K562 (cell line): Measurements from ENCODE around the gene TTC21A. TPM values are rescaled to one million over a fixed set of nuclear protein-coding genes. Genes with fewer than 3 reads are reported as not detected.

Experiments
- ATAC-seq: fragments of 200-7000 bp; cut with Tn5 transposase; 3 replicates; pipeline ENCODE4 v1.9.1; 2020; ENCODE audit warnings: moderate library complexity
- BruUV-seq: library from RNA; stranded (reverse); fragments of 400-500 nt; replicated peaks from 2 replicates; lab custom pipeline; 2021; lab: Mats Ljungman, UMichigan
- CTCF ChIA-PET: fragments of 300-600 bp; formaldehyde crosslinking; extraction: SDS; loops from one replicate; lab custom pipeline; 2021; ENCODE audit warnings: low intra/inter-chr PET ratio; lab: Yijun Ruan, JAX
- POLR2A ChIA-PET: fragments of 300-600, 350-650 bp; sonication (Branson Sonifier 250); formaldehyde crosslinking; extraction: SDS; loops from one replicate; lab custom pipeline; 2021; ENCODE audit warnings: antibody characterized with exemption, inconsistent platforms; lab: Yijun Ruan, JAX
- DNase-seq, 4 experiments: peaks; one replicate each; pipeline versions ENCODE4 v3.0.0 to v3.0.0-alpha.2; 2011 to 2018; ENCODE audit warnings: low spot score in 3 of 4, mixed read lengths in 3 of 4; ENCODE audit errors: extremely low read depth in 1 of 4
- FAIRE-seq: peaks from 2 replicates; lab custom pipeline; 2011; peaks lifted over from hg19 to GRCh38; lab: Jason Lieb, UNC
- H2AFZ ChIP-seq: 2 replicates; pipeline ENCODE4 v1.6.0; 2011; ENCODE audit warnings: low read depth, low read length, control low read depth, inconsistent platforms
- H3K27ac ChIP-seq: fragments of 200-600 bp; 3 replicates; pipeline ENCODE4 v1.8.0; 2011; ENCODE audit warnings: low read depth, mild to moderate bottlenecking, control low read depth, inconsistent platforms, low read length, moderate library complexity, mixed read lengths; ENCODE audit errors: extremely low read depth
- H3K27me3 ChIP-seq, 2 experiments: fragments of 300-600 bp in 1 of 2; 2 replicates in 1 of 2; 3 replicates in 1 of 2; pipeline versions ENCODE4 v1.6.0 to v1.8.0; 2011; ENCODE audit warnings: inconsistent platforms in 2 of 2, low read length in 2 of 2, mild to moderate bottlenecking in 1 of 2, mixed read lengths in 1 of 2, moderate library complexity in 1 of 2; ENCODE audit not compliant: control insufficient read depth in 2 of 2, insufficient read depth in 2 of 2
- H3K36me3 ChIP-seq: fragments of 300-600 bp; 3 replicates; pipeline ENCODE4 v1.8.0; 2011; ENCODE audit warnings: mild to moderate bottlenecking, low read length, inconsistent platforms; ENCODE audit not compliant: control insufficient read depth, insufficient read depth
- H3K4me1 ChIP-seq, 2 experiments: fragments of 200-600 bp in 1 of 2; replicated peaks in 1 of 2; 2 replicates in 1 of 2; 3 replicates in 1 of 2; pipeline versions ENCODE4 v1.5.1 to v1.8.0; 2011; ENCODE audit warnings: inconsistent platforms in 2 of 2, low read length in 2 of 2, mild to moderate bottlenecking in 1 of 2, mixed read lengths in 1 of 2, moderate library complexity in 1 of 2; ENCODE audit not compliant: control insufficient read depth in 2 of 2, insufficient read depth in 2 of 2
- H3K4me2 ChIP-seq: 2 replicates; pipeline ENCODE4 v1.6.1; 2011; ENCODE audit warnings: low read length, control low read depth, inconsistent platforms, mixed read lengths; ENCODE audit not compliant: insufficient read depth
- H3K4me3 ChIP-seq: fragments of 200-600 bp; sonication (generic), shearing (Covaris generic); 2 replicates; pipeline ENCODE4 v1.5.1; 2016; ENCODE audit warnings: control low read depth, inconsistent platforms
- H3K79me2 ChIP-seq: fragments of 200-600 bp; 3 replicates; pipeline ENCODE4 v1.8.0; 2011; ENCODE audit warnings: low read length, inconsistent platforms; ENCODE audit not compliant: control insufficient read depth, insufficient read depth
- H3K9ac ChIP-seq, 2 experiments: 2 replicates each; pipeline versions ENCODE4 v1.6.0 to v1.6.1; 2011; ENCODE audit warnings: low read depth in 2 of 2, low read length in 2 of 2, control low read depth in 1 of 2, inconsistent platforms in 1 of 2, mild to moderate bottlenecking in 1 of 2, mixed read lengths in 1 of 2; ENCODE audit not compliant: insufficient read depth in 1 of 2
- H3K9me1 ChIP-seq: one replicate; pipeline ENCODE4 v1.6.0; 2011; ENCODE audit warnings: inconsistent platforms, mild to moderate bottlenecking, low read length, moderate library complexity; ENCODE audit not compliant: control insufficient read depth, insufficient read depth
- H3K9me3 ChIP-seq: replicated peaks from 2 replicates; pipeline ENCODE4 v1.5.1; 2011; ENCODE audit warnings: low read depth, low read length, inconsistent platforms; ENCODE audit not compliant: control insufficient read depth, insufficient read depth
- H4K20me1 ChIP-seq: replicated peaks from 2 replicates; pipeline ENCODE4 v1.6.1; 2011; ENCODE audit warnings: low read length, inconsistent platforms, mixed read lengths; ENCODE audit not compliant: control insufficient read depth, insufficient read depth
- ETV5 ChIP-seq: sonication (generic); formaldehyde crosslinking; IDR thresholded peaks from 2 replicates; pipeline ENCODE4 v1.4.0; 2020; ENCODE audit warnings: low read depth, mild to moderate bottlenecking, missing genetic modification reagents
- EZH2 ChIP-seq: IDR thresholded peaks from 2 replicates; pipeline ENCODE4 v1.6.1; 2012; ENCODE audit warnings: low read depth, mild to moderate bottlenecking, inconsistent platforms, low read length, borderline replicate concordance
- GATA2 ChIP-seq: sonication (generic); formaldehyde crosslinking; IDR thresholded peaks from 2 replicates; pipeline ENCODE4 v1.4.0; 2020; ENCODE audit warnings: mild to moderate bottlenecking, missing genetic modification reagents
- KAT8 ChIP-seq: fragments of 450-650 bp; IDR thresholded peaks from 2 replicates; pipeline ENCODE4 v1.6.1; 2016; ENCODE audit warnings: low read depth, mild to moderate bottlenecking
- MYC ChIP-seq, 2 experiments: fragments of 250-450 bp in 1 of 2; sonication (Bioruptor Pico) in 1 of 2; IDR thresholded peaks; 2 replicates each; pipeline versions ENCODE4 v1.5.1 to v1.6.1; 2012 to 2021; ENCODE audit warnings: low read depth in 2 of 2, borderline replicate concordance in 1 of 2, improper control_type of control experiment in 1 of 2, low read length in 1 of 2, mild to moderate bottlenecking in 1 of 2, moderate library complexity in 1 of 2
- NONO ChIP-seq, 2 experiments: fragments of 200-400 bp in 1 of 2; fragments of 450-650 bp in 1 of 2; formaldehyde crosslinking in 1 of 2; IDR thresholded peaks; 2 replicates each; pipeline ENCODE4 v1.6.1; 2017; ENCODE audit warnings: low read depth in 2 of 2, mild to moderate bottlenecking in 2 of 2, moderate library complexity in 2 of 2, low read length in 1 of 2
- PCBP2 ChIP-seq: fragments of 200-400 bp; formaldehyde crosslinking; IDR thresholded peaks from 2 replicates; pipeline ENCODE4 v1.6.1; 2018; ENCODE audit warnings: low read length, low read depth, mild to moderate bottlenecking, moderate library complexity; ENCODE audit not compliant: poor library complexity, severe bottlenecking
- PYGO2 ChIP-seq: fragments of 450-650 bp; IDR thresholded peaks from 2 replicates; pipeline ENCODE4 v1.6.1; 2016; ENCODE audit warnings: mild to moderate bottlenecking, missing genetic modification characterization, moderate library complexity, missing compliant biosample characterization
- RBBP5 ChIP-seq: fragments of 200-600 bp; sonication (generic); IDR thresholded peaks from 2 replicates; pipeline ENCODE4 v1.6.1; 2012; ENCODE audit warnings: borderline replicate concordance, mild to moderate bottlenecking, low read length, control low read depth, inconsistent platforms; ENCODE audit not compliant: insufficient read depth, poor library complexity, severe bottlenecking
- RBM15 ChIP-seq: fragments of 200-400 bp; formaldehyde crosslinking; IDR thresholded peaks from 2 replicates; pipeline ENCODE4 v1.6.1; 2018; ENCODE audit warnings: mild to moderate bottlenecking, low read length, moderate library complexity; ENCODE audit not compliant: insufficient read depth
- SRSF9 ChIP-seq: fragments of 200-400 bp; formaldehyde crosslinking; IDR thresholded peaks from 2 replicates; pipeline ENCODE4 v1.6.1; 2017; ENCODE audit warnings: low read depth, low read length, borderline replicate concordance
- WGBS: fragments of 100-300 bp; shearing (Covaris generic); methylation state at CpG from one replicate; pipeline ENCODE4 v1.1.6; 2016; ENCODE audit warnings: low coverage, mixed read lengths; ENCODE audit not compliant: insufficient coverage; ENCODE audit errors: missing lambda C conversion rate; 5-methylcytosine and 5-hydroxymethylcytosine counted together
- in situ Hi-C: fragments of 300-500 bp; cut with MboI; formaldehyde crosslinking; loops from 4 replicates; pipeline ENCODE4 v1.15.0; 2018; ENCODE audit warnings: inconsistent platforms, mixed read lengths
- intact Hi-C: fragments of 100-400 bp; cut with micrococcal nuclease; formaldehyde crosslinking; loops from 2 replicates; pipeline ENCODE4 v1.14.2; 2022
- polyA plus RNA-seq, 8 experiments: library from polyadenylated mRNA; depleted of rRNA in 4 of 8; stranded (reverse) in 5 of 8; unstranded in 3 of 8; fragments of >200 nt; fragmentation: Nextera tagmentation in 2 of 8; fragmentation: Illumina TruSeq in 1 of 8; extraction: Ambion mirVana in 2 of 8; extraction: Trizol in 1 of 8; gene quantifications; 2 replicates each; pipeline versions ENCODE4 v1.2.1 to v1.2.3, GENCODE V29; 2011 to 2014; ENCODE audit warnings: inconsistent platforms in 1 of 8, missing spikeins in 1 of 8
- total RNA-seq, 7 experiments: library from RNA; depleted of rRNA in 6 of 7; stranded (reverse); fragments of >200 nt in 6 of 7; fragmentation: Illumina TruSeq in 2 of 7; extraction: Trizol in 2 of 7; gene quantifications; 2 replicates each; pipeline versions ENCODE4 v1.2.1 to v1.2.3, GENCODE V29; 2011 to 2021; ENCODE audit warnings: low replicate concordance in 1 of 7
- TF ChIP-seq, protein P1 (sequence below), 2 experiments: fragments of 450-650 bp; IDR thresholded peaks; 2 replicates each; pipeline ENCODE4 v1.6.1; 2016
- TF ChIP-seq, protein P2 (sequence below): fragments of 250-450 bp; sonication (Bioruptor Pico); IDR thresholded peaks from 2 replicates; pipeline ENCODE4 v1.4.0; 2020; ENCODE audit warnings: borderline replicate concordance
- TF ChIP-seq, protein P3 (sequence below): fragments of 250-450 bp; sonication (Bioruptor Pico); IDR thresholded peaks from 2 replicates; pipeline ENCODE4 v1.4.0; 2020; ENCODE audit warnings: mild to moderate bottlenecking, moderate library complexity, borderline replicate concordance

TTC21A gene
- total and polyA plus RNA-seq, 9 of the 15 experiments (the other 6 are each of a cell fraction or from before 2014, with no cell fraction given) = 0.22 to 1.4 (median 0.70) TPM

- TF ChIP-seq, protein P1, sequence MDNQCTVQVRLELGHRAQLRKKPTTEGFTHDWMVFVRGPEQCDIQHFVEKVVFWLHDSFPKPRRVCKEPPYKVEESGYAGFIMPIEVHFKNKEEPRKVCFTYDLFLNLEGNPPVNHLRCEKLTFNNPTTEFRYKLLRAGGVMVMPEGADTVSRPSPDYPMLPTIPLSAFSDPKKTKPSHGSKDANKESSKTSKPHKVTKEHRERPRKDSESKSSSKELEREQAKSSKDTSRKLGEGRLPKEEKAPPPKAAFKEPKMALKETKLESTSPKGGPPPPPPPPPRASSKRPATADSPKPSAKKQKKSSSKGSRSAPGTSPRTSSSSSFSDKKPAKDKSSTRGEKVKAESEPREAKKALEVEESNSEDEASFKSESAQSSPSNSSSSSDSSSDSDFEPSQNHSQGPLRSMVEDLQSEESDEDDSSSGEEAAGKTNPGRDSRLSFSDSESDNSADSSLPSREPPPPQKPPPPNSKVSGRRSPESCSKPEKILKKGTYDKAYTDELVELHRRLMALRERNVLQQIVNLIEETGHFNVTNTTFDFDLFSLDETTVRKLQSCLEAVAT (IDR thresholded peaks at IDR 0.05) = no peak
- TF ChIP-seq PYGO2 (tag) (no peak), MYC (IDR thresholded peaks at IDR 0.05; ENCODE audit: low read depth, low read length) (no peak), MYC (CRISPR knock-in tag; IDR thresholded peaks at IDR 0.05; ENCODE audit: borderline replicate concordance, low read depth) (no peak)
These were observed 20.4 kb downstream of the TTC21A start (continued) for GRCh38 chr3:39127908-39128304.

- Histone ChIP-seq H3K9me1 (no peaks in the 10 kb centered on the region), H3K27me3 (no peaks in the 10 kb centered on the region), H3K4me2 (no peak overlapping the region), H3K9me3 (no peaks in the 10 kb centered on the region), H3K4me1 (no peaks in the 10 kb centered on the region), H3K4me3 (no peak overlapping the region), H4K20me1 (no peaks in the 10 kb centered on the region), H3K9ac (no peak overlapping the region; a peak in 1 of 4 replicates), H3K79me2 (no peaks in the 10 kb centered on the region), H3K36me3 (no peaks in the 10 kb centered on the region), H3K27ac (no peak overlapping the region), H2AFZ (no peak overlapping the region)
- POLR2A ChIA-PET = interaction anchor here (0.6 to 4.1 kb wide), 6 partner anchors 12 to 57 kb away, joined by 3 to 21 read pairs (median 4); no protein-coding TSS in a partner anchor
- BruUV-seq = no TSS peak
- CTCF ChIA-PET = interaction anchor here (0.9 to 1.1 kb wide), 2 partner anchors 159 to 160 kb away, joined by 3 read pairs; no protein-coding TSS in a partner anchor
- 40% methylated on average over 7 of the region's 7 CpGs for whole genome bisulfite sequencing
- DNase-seq = no peak
- no peak for ATAC-seq
- FAIRE-seq = no peak
- intact Hi-C loops (loop anchor here (5.0 kb wide), 2 partner anchors 78 to 248 kb away; no protein-coding TSS in a partner anchor), in situ Hi-C loops (loop anchor here (5.0 to 10.0 kb wide), 3 partner anchors 58 to 256 kb away; partner anchors contain the start of gene SLC25A38)
- TF ChIP-seq ETV5 (CRISPR knock-in tag) (no peak), PCBP2 (no peak), SRSF9 (no peak), NONO (IDR thresholded peaks at IDR 0.05; ENCODE audit: low read depth in 2 of 2, low read length in 1 of 2) (no peak), RBBP5 (no peak), GATA2 (CRISPR knock-in tag) (no peak), RBM15 (no peak), KAT8 (no peak), EZH2 (no peak)
- TF ChIP-seq, protein P2, sequence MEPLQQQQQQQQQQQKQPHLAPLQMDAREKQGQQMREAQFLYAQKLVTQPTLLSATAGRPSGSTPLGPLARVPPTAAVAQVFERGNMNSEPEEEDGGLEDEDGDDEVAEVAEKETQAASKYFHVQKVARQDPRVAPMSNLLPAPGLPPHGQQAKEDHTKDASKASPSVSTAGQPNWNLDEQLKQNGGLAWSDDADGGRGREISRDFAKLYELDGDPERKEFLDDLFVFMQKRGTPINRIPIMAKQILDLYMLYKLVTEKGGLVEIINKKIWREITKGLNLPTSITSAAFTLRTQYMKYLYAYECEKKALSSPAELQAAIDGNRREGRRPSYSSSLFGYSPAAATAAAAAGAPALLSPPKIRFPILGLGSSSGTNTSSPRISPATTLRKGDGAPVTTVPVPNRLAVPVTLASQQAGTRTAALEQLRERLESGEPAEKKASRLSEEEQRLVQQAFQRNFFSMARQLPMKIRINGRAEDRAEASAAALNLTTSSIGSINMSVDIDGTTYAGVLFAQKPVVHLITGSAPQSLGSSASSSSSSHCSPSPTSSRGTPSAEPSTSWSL (CRISPR knock-in tag) = no peak
- TF ChIP-seq, protein P3, sequence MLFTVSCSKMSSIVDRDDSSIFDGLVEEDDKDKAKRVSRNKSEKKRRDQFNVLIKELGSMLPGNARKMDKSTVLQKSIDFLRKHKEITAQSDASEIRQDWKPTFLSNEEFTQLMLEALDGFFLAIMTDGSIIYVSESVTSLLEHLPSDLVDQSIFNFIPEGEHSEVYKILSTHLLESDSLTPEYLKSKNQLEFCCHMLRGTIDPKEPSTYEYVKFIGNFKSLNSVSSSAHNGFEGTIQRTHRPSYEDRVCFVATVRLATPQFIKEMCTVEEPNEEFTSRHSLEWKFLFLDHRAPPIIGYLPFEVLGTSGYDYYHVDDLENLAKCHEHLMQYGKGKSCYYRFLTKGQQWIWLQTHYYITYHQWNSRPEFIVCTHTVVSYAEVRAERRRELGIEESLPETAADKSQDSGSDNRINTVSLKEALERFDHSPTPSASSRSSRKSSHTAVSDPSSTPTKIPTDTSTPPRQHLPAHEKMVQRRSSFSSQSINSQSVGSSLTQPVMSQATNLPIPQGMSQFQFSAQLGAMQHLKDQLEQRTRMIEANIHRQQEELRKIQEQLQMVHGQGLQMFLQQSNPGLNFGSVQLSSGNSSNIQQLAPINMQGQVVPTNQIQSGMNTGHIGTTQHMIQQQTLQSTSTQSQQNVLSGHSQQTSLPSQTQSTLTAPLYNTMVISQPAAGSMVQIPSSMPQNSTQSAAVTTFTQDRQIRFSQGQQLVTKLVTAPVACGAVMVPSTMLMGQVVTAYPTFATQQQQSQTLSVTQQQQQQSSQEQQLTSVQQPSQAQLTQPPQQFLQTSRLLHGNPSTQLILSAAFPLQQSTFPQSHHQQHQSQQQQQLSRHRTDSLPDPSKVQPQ (CRISPR knock-in tag) = no peak
These were observed 21.5 kb downstream of the TTC21A start for GRCh38 chr3:39128951-39129350.
